Common myeloid progenitor, CD34-positive (primary cell): ENCODE results near the gene RB1.

Experiments used
- CTCF ChIA-PET: fragments of 350-600 bp; sonication (Branson Sonifier 250); formaldehyde crosslinking; loops from one replicate; lab custom pipeline; 2021; ENCODE audit warnings: antibody characterized with exemption; lab: Charles Lee
- POLR2A ChIA-PET: fragments of 350-600 bp; sonication (Branson Sonifier 250); formaldehyde crosslinking; loops from one replicate; lab custom pipeline; 2021; ENCODE audit warnings: antibody characterized with exemption; lab: Charles Lee
- DNase-seq, 3 donors: peaks; one replicate each; pipeline versions ENCODE4 v3.0.0 to v3.0.0-alpha.2; 2013
- H3K27ac ChIP-seq, 2 experiments: 1 replicate in 1 of 2; 2 replicates in 1 of 2; pipeline ENCODE4 v1.7.0; 2013; ENCODE audit warnings: inconsistent platforms in 2 of 2, low read length in 2 of 2, mild to moderate bottlenecking in 2 of 2, low read depth in 1 of 2, moderate library complexity in 1 of 2; ENCODE audit not compliant: severe bottlenecking in 2 of 2, insufficient read depth in 1 of 2, poor library complexity in 1 of 2
- H3K27me3 ChIP-seq, 5 experiments: replicated peaks in 2 of 5; 1 replicate in 3 of 5; 2 replicates in 2 of 5; pipeline versions ENCODE4 v1.6.1 to v1.7.0; 2013; ENCODE audit warnings: low read length in 4 of 5, mild to moderate bottlenecking in 2 of 5, moderate library complexity in 2 of 5, inconsistent platforms in 1 of 5; ENCODE audit not compliant: insufficient read depth in 5 of 5, control insufficient read depth in 4 of 5
- H3K36me3 ChIP-seq, 4 experiments: 1 replicate in 2 of 4; 2 replicates in 2 of 4; pipeline versions ENCODE4 v1.6.1 to v1.7.0; 2013; ENCODE audit warnings: low read length in 3 of 4, control low read depth in 1 of 4, mild to moderate bottlenecking in 1 of 4; ENCODE audit not compliant: control insufficient read depth in 4 of 4, insufficient read depth in 4 of 4
- H3K4me1 ChIP-seq, 4 experiments: 1 replicate in 3 of 4; 2 replicates in 1 of 4; pipeline versions ENCODE4 v1.6.1 to v1.7.1; 2013; ENCODE audit warnings: low read length in 3 of 4, mild to moderate bottlenecking in 3 of 4, control low read depth in 1 of 4, inconsistent platforms in 1 of 4, moderate library complexity in 1 of 4; ENCODE audit not compliant: control insufficient read depth in 4 of 4, insufficient read depth in 4 of 4; ENCODE audit errors: control extremely low read depth in 1 of 4
- H3K4me3 ChIP-seq, 7 experiments: 1 replicate in 4 of 7; 2 replicates in 3 of 7; pipeline versions ENCODE4 v1.5.1 to v1.7.0; 2013; ENCODE audit warnings: mild to moderate bottlenecking in 7 of 7, low read length in 6 of 7, moderate library complexity in 6 of 7, inconsistent platforms in 2 of 7, low read depth in 2 of 7, control low read depth in 1 of 7; ENCODE audit not compliant: insufficient read depth in 4 of 7, control insufficient read depth in 1 of 7; ENCODE audit errors: extremely low read depth in 1 of 7
- H3K9me3 ChIP-seq, 5 experiments: 1 replicate in 4 of 5; 2 replicates in 1 of 5; pipeline versions ENCODE4 v1.6.1 to v1.7.1; 2013; ENCODE audit warnings: low read length in 4 of 5, mild to moderate bottlenecking in 2 of 5, inconsistent platforms in 1 of 5, low read depth in 1 of 5, moderate library complexity in 1 of 5; ENCODE audit not compliant: control insufficient read depth in 4 of 5, insufficient read depth in 2 of 5; ENCODE audit errors: control extremely low read depth in 1 of 5
- WGBS: methylation state at CpG from one replicate; pipeline ENCODE4 v1.1.5; 2013; ENCODE audit not compliant: insufficient coverage; 5-methylcytosine and 5-hydroxymethylcytosine counted together

The RB1 gene

DNA sequence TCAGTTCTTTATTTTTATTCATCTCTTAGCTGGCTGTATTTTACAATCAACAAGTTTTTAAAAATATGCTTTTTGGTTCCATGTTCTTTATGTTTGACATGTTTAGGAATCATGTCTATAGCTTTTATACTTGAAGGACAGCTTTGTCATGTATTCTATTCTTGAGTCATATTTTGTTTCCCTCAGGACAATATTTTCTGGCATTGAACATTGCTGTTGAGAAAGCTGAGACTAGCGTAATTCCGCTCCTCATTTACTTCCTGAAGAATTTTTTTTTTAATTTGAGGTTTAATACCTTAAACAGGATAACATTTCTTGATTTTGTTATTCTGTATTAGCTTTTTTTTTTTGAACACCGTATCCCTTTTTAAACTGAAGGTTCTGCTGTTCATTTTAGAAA lies 53.2 kb downstream of the RB1 start:
- POLR2A ChIA-PET = no interaction called here
- H3K27me3 ChIP-seq = no peaks in the 10 kb centered on the region
- no CpG with 5 or more reads among the region's 3 CpGs for WGBS

DNA sequence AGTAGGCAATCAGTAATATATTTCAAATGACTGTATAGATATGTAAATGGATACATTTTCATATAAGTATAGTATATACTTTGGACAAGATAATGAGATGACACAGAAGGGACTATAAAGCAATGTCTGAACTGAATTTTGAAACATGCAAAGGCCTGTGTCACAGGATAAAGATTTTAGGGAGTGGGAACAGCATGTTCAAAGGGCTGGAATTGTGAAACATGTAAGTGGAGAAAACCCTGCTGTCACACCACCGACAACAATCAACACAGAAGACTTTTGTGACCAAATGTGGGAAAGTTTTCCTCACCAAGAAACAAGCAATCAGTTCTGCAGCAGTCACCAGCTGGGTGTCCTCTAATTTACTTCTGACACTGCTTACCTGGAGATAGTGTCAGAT lies 66.4 kb downstream of the RB1 start:
- ChIA-PET CTCF (interaction anchor here (1.0 to 1.2 kb wide), 2 partner anchors 11 to 16 kb away, joined by 3 to 4 read pairs; no protein-coding TSS in a partner anchor), POLR2A (no interaction called here)
- Histone ChIP-seq H3K27me3 (no peaks in the 10 kb centered on the region), H3K4me3 (no peak overlapping the region), H3K36me3 (peaks cover 2 to 26% (median 11%) of the 10 kb centered on the region in 4 experiments), H3K9me3 (no peaks in the 10 kb centered on the region), H3K27ac (no peak overlapping the region), H3K4me1 (no peaks in the 10 kb centered on the region)
- 100% methylated on average over 1 of the region's 1 CpG for WGBS
- no peak for DNase-seq

More for the DNA sequence above, 53.2 kb downstream of the RB1 start:
- H3K27ac ChIP-seq = no peak overlapping the region
- peaks cover 0 to 24% (median 4%) of the 10 kb centered on the region in 5 experiments for H3K9me3 ChIP-seq
- no peak overlapping the region for H3K4me3 ChIP-seq
- DNase-seq = no peak
- CTCF ChIA-PET = interaction anchor here (0.6 to 1.5 kb wide), 3 partner anchors 19 to 412 kb away, joined by 3 read pairs; no protein-coding TSS in a partner anchor
- peaks cover 2 to 28% (median 12%) of the 10 kb centered on the region in 4 experiments for H3K36me3 ChIP-seq
- no peaks in the 10 kb centered on the region for H3K4me1 ChIP-seq

DNA sequence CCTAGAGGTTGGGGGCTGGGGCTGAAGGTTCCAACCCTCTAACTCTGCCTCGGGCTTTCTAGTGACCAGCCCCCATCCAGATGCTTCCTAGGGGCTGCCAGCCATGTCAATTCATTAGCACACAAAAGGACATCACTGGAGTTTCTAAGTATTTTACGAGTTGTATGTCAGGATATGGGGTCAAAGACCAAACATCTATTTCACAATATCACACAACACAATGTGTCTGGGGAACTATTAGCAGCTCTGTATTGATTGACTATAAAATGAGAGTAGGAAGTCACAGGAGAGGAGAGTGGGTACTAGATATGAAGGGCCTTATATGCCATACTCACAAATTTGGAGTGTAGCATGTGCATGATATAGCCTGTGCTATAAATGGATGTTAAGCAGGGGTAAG lies 67.3 kb downstream of the RB1 start:
- CTCF ChIA-PET = interaction anchor here (1.0 to 1.2 kb wide), 2 partner anchors 11 to 15 kb away, joined by 3 to 4 read pairs; no protein-coding TSS in a partner anchor
- POLR2A ChIA-PET = no interaction called here
- DNase-seq = no peak
- Histone ChIP-seq H3K4me1 (no peaks in the 10 kb centered on the region), H3K27ac (no peak overlapping the region), H3K36me3 (peaks cover 0 to 29% (median 10%) of the 10 kb centered on the region in 4 experiments), H3K4me3 (no peak overlapping the region), H3K9me3 (no peaks in the 10 kb centered on the region), H3K27me3 (no peaks in the 10 kb centered on the region)
- WGBS = 80% methylated on average over 1 of the region's 2 CpGs

DNA sequence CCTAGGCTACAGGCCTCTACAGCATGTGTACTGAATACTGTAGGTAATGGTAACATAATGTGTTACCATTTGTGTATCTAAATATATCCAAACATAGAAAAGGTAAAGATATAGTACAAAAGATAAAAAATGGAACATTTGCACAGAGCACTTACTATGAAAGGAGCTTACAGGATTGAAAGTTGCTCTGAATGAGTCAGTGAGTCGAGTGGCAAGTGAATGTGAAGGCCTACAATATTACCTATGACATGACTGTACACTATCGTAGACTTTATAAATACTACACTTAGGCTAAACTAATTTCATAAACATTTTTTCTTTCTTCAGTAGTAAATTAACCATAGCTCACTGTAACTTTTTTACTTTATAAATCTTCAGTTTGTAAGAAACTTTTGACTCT lies 74.3 kb downstream of the RB1 start:
- H3K27me3 ChIP-seq = no peaks in the 10 kb centered on the region
- DNase-seq = no peak
- WGBS = no CpG with 5 or more reads among the region's 2 CpGs
- no peak overlapping the region for H3K27ac ChIP-seq
- no peaks in the 10 kb centered on the region for H3K4me1 ChIP-seq
- H3K4me3 ChIP-seq = no peak overlapping the region
- peaks cover 0 to 34% (median 16%) of the 10 kb centered on the region in 4 experiments for H3K36me3 ChIP-seq
- H3K9me3 ChIP-seq = no peaks in the 10 kb centered on the region
- CTCF ChIA-PET = interaction anchor here (0.8 to 1.8 kb wide), 3 partner anchors 9 to 391 kb away, joined by 3 to 5 read pairs (median 4); no protein-coding TSS in a partner anchor
- POLR2A ChIA-PET = no interaction called here

DNA sequence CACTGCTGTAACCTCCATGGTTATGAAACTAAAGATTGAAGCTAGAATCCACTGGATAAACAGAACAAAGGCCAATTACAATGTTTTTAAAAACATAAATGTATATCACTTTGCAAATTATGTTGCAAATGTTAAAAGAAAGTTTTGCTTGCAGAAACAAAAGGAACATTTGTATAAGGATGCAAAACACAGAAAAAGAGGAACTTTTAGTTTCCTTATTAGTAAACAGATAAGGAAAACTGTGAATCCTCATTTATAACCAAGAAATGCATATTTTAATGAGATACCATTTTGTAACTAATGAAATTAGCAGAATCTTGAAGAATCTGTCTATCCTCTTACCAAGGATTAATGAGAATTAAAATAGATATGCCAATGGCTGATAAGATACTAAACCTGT lies 77.0 kb downstream of the RB1 start:
- Histone ChIP-seq H3K36me3 (peaks cover 0 to 36% (median 9%) of the 10 kb centered on the region in 4 experiments), H3K27me3 (no peaks in the 10 kb centered on the region), H3K4me3 (no peak overlapping the region), H3K4me1 (no peaks in the 10 kb centered on the region), H3K9me3 (no peaks in the 10 kb centered on the region), H3K27ac (no peak overlapping the region)
- DNase-seq = no peak
- POLR2A ChIA-PET = no interaction called here
- CTCF ChIA-PET = interaction anchor here (0.6 to 1.2 kb wide), 2 partner anchors 10 to 244 kb away, joined by 3 read pairs; no protein-coding TSS in a partner anchor

DNA sequence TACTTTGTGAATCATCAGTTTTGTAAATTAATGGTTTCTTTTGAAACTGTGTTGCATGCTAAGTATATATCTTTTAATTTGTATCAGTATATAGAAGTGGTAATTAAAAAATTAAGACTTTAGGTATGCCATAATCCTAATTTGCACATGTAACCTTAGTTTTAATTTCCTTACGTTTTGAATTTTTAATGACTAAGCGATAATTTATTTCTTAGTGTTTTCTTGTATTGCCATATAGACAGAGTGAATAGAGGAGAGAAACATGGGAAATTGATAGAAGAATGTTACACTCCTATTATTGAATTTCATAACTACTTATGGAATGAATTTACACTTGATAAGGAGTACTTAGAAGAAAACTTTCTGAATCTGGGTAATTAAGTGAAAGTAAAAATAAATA lies 79.8 kb downstream of the RB1 start:
- H3K27me3 ChIP-seq = no peaks in the 10 kb centered on the region
- ChIA-PET POLR2A (no interaction called here), CTCF (no interaction called here)
- DNase-seq = no peak
- H3K27ac ChIP-seq = no peak overlapping the region
- no peak overlapping the region for H3K4me3 ChIP-seq
- WGBS = no CpG with 5 or more reads among the region's 2 CpGs
- H3K9me3 ChIP-seq = no peaks in the 10 kb centered on the region
- H3K4me1 ChIP-seq = no peaks in the 10 kb centered on the region
- peaks cover 0 to 44% (median 4%) of the 10 kb centered on the region in 4 experiments for H3K36me3 ChIP-seq

DNA sequence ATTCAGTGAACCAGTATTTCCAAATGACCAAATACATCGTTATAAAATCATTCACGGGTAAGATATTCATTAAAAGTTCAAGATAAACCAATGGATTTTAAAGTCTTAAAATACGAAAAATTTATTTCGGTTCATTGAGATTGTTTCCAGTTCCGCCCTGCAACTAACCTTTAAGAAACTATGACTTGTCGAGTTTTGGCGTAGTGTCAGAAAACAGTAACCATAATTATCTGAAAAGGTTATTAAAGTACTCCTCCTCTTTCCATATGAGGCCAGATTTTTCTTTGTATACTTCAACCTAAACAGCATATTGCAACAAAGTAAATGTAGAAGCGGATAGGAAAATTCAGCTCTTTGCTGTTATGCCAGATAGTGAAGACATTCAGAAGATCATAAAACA lies 83.3 kb downstream of the RB1 start:
- CTCF ChIA-PET = interaction anchor here (0.8 kb wide), 1 partner anchor 9 kb away, joined by 5 read pairs; no protein-coding TSS in a partner anchor
- no peak overlapping the region for H3K27ac ChIP-seq
- H3K27me3 ChIP-seq = no peaks in the 10 kb centered on the region
- POLR2A ChIA-PET = no interaction called here
- no peak overlapping the region for H3K4me3 ChIP-seq
- H3K4me1 ChIP-seq = no peaks in the 10 kb centered on the region
- 93% methylated on average over 5 of the region's 8 CpGs for WGBS
- DNase-seq = no peak
- peaks cover 0 to 2% (median 0%) of the 10 kb centered on the region in 5 experiments for H3K9me3 ChIP-seq
- H3K36me3 ChIP-seq = peaks cover 0 to 27% (median 10%) of the 10 kb centered on the region in 4 experiments
